ENCODE data around the gene CFAP52.
"Not testable (repeated sequence)": the region's sequence is repeated elsewhere in the genome, so short reads cannot be mapped to it uniquely, and the experiment has no call there.

Gene CFAP52

GRCh38 chr17:9644910-9645751 lies 68.7 kb downstream of the CFAP52 start, which contains the start of gene USP43:
TSS of gene USP43 (plus strand) at chr17:9645517. CDS start at chr17:9645633, 116 bp downstream.
- in situ Hi-C loops (cut with HindIII; ENCODE audit: low sequenced_read_pairs) = no loop called here

DNA sequence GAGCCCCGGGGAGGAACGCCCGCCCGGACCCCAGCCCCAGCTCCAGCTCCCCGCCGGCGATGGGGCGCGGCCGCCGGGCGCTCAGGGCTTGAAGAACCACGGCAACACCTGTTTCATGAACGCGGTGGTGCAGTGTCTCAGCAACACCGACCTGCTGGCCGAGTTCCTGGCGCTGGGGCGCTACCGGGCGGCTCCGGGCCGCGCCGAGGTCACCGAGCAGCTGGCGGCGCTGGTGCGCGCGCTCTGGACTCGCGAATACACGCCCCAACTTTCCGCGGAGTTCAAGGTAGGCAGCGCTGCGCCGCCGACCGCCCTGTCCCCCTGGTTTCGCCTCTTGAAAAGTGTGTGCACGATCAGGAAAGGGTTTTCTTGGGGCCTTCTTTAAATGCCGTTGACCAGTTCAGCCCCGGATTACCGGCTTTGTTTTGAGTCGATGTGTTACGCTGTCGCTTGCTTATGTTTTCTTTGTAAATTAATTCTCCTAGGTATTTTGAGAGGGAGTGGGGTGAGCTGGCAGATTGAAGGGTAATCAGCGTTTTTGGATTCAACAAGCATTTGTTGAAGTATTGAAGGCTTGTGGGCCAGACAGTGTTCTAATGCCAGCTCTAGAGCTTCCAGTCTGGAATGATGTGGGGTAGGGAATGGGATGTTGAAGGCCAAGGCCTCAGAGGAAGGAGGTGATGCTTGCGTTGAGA lies 69.6 kb downstream of the CFAP52 start:
- in situ Hi-C loops (cut with HindIII; ENCODE audit: low sequenced_read_pairs) = no loop called here

DNA sequence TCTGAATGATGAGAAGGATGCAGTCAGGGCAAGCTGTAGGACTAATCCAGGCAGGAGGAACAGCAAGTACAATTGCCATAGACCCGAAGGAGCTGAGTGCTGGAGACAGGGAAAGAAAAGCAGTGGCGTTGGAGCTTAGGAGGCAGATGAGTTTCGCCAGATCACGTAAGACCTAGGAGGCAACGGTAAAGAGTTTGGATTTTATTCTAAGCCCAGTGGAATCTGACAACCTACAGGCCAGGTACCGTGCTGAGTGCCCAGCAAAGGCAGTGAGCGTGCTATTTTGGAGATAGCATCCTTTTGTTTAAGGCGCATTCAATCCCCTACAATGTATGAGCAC lies 70.1 kb downstream of the CFAP52 start:
- in situ Hi-C loops (cut with HindIII; ENCODE audit: low sequenced_read_pairs) = no loop called here

- in situ Hi-C loops (cut with HindIII; ENCODE audit: low sequenced_read_pairs) = no loop called here
Observed at GRCh38 chr17:9647014-9647413, 70.6 kb downstream of the CFAP52 start.

GRCh38 chr17:9648521-9649110 lies 72.2 kb downstream of the CFAP52 start:
- in situ Hi-C loops (cut with HindIII; ENCODE audit: low sequenced_read_pairs) = no loop called here

- in situ Hi-C loops (cut with HindIII; ENCODE audit: low sequenced_read_pairs) = no loop called here
Observed at GRCh38 chr17:9658593-9659211, 82.3 kb downstream of the CFAP52 start.

DNA sequence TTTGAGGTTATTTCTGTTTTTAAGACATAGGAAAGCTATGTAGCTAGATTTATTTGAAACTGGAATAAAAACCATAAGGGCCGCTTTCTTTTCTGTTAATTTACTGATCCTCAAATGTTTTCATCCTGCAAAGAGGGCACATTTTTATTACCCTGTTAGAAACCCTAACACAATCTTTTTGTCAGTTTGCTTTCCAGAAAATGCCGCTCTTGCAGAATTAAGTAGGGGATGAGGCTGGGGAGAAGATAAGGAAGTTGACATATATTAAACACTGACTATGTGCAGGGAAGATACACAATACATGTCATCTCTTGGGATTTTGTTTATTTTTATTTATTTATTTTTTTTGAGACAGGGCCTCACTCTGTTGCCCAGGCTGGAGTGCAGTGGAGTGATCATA lies 84.6 kb downstream of the CFAP52 start:
- in situ Hi-C loops (cut with HindIII; ENCODE audit: low sequenced_read_pairs) = no loop called here

DNA sequence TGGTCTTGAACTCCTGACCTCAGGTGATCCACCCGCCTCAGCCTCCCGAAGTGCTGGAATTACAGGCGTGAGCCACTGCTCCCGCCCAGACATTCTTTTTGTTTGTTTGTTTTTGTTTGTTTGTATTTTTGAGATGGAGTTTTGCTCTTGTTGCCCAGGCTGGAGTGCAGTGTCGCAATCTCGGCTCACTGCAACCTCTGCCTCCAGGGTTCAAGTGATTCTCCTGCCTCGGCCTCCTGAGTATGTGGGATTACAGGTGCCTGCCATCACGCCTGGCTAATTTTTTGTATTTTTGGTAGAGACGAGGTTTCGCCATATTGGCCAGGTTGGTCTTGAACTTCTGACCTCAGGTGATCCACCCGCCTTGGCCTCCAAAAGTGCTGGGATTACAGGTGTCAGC lies 87.1 kb downstream of the CFAP52 start:
- in situ Hi-C loops (cut with HindIII; ENCODE audit: low sequenced_read_pairs) = not testable (repeated sequence)

GRCh38 chr17:9666461-9667050 lies 90.1 kb downstream of the CFAP52 start:
- in situ Hi-C loops (cut with HindIII; ENCODE audit: low sequenced_read_pairs) = no loop called here

DNA sequence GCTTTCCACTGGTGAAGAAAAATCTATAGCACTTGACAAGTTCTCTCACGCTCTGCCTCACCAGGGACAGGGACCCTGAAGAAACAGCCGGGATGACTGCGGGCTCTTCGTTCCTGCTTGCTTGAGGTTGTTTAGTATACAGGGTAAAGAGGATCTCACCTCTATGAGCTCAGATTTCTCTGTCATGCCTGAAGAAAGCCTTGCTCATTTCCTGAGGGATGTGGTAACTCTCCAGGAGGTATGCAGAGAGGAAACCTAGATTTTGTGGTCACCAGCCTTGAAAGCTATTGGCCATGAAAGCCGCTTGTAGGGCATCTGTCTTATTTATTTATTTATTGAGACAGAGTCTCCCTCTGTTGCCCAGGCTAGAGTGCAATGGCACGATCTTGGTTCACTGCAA lies 92.1 kb downstream of the CFAP52 start:
- in situ Hi-C loops (cut with HindIII; ENCODE audit: low sequenced_read_pairs) = no loop called here

GRCh38 chr17:9669551-9670008 lies 93.1 kb downstream of the CFAP52 start:
- in situ Hi-C loops (cut with HindIII; ENCODE audit: low sequenced_read_pairs) = no loop called here

DNA sequence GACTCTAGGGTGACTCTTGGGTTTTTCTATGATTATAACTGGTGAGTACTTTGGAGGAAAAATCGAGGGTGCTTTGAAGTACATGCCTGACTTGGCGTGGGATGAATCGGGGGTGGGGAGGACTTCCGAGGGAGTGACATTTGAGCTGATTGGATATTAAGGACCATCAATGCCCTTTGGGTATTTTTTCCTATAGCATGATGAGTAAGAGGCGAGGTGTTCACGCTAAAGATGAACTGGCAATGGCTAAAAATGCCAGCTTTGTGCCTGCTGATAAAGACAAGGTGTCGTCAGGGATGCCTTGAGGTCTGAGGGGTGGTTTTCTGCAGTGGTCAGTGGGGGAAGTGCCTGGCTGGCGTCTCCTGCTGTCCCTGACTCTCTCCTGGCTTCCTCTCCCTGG lies 94.2 kb downstream of the CFAP52 start:
- in situ Hi-C loops (cut with HindIII; ENCODE audit: low sequenced_read_pairs) = no loop called here

DNA sequence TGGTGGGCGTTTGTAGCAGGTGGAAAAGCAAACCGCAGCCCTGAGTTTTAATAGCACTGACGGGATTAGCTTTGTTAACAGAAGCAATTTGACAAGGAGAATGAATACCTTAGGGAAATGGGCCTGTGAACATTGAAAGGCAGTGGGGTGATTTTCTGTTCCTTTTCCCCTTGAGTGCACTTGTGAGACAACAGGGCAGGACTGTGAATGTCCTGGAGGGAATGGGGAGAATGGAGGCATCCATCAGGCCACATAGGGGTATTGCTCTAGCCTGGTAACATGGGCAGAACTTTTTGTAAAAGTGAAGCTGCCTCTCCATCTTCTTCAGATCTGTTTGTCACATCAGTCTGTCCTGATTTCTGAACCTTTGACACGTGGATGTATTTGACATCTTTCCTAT lies 95.1 kb downstream of the CFAP52 start:
- in situ Hi-C loops (cut with HindIII; ENCODE audit: low sequenced_read_pairs) = no loop called here

- in situ Hi-C loops (cut with HindIII; ENCODE audit: low sequenced_read_pairs) = no loop called here
Observed at GRCh38 chr17:9672266-9672665, 95.8 kb downstream of the CFAP52 start.

DNA sequence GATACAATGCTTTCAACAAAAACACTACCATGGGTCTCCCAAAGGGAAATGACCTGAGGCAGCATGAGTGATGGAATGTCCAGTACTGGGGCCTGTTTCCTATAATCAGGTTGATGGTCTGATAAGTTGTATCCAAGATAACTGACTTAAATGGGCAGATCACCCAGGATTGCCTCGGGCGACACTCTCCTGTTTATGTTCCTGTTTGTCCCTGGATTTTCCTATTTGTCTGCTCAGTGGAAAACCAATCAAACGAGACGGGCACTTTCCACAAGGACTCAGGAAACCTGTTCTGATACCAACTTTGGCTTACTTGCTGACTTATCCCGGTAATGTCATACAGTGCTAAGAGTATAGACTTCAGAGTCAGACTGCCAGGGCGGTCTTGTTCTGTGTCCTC lies 96.2 kb downstream of the CFAP52 start:
- in situ Hi-C loops (cut with HindIII; ENCODE audit: low sequenced_read_pairs) = no loop called here

- in situ Hi-C loops (cut with HindIII; ENCODE audit: low sequenced_read_pairs) = no loop called here
Observed at GRCh38 chr17:9676084-9676483, 99.6 kb downstream of the CFAP52 start.

GRCh38 chr17:9676820-9677310 lies 100.4 kb downstream of the CFAP52 start:
- in situ Hi-C loops (cut with HindIII; ENCODE audit: low sequenced_read_pairs) = no loop called here

DNA sequence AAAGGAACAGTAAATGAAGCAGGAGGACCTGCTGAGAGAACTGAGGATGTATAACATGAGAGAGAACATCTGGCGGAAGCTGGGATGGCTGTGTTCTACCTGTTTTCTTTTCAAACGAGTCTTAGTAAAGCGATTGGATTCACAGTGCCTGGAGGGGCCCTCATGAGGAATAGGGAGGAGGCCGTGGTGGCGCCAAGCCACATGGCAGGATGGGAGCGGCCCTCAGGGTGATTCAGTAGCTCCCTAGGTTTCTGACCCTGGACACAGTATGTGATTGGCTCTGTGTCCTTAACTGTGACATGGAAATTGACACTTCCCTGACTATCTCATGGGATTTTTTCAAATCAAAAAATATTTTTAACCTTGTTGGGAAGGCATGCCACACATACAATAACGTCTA lies 101.0 kb downstream of the CFAP52 start:
- in situ Hi-C loops (cut with HindIII; ENCODE audit: low sequenced_read_pairs) = no loop called here

DNA sequence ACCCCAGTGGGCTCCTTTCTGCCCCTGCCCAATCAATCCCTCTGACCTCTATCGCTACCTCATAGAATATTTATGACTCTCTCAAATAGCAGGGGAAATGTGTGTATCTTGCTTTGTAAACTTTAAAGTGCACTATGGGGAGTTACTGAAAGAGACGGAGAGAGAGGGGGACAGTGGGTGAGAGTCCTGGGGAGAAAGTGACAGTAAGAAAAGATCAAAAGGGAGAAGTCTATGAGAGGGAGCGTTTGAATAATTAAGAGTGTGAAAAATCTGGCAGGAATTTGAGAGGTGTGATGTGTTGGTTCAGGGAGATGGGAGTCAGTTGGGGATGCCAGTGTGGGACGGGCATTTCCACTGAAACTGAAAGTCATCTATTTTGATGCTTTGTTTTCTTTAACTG lies 101.5 kb downstream of the CFAP52 start:
- in situ Hi-C loops (cut with HindIII; ENCODE audit: low sequenced_read_pairs) = no loop called here

DNA sequence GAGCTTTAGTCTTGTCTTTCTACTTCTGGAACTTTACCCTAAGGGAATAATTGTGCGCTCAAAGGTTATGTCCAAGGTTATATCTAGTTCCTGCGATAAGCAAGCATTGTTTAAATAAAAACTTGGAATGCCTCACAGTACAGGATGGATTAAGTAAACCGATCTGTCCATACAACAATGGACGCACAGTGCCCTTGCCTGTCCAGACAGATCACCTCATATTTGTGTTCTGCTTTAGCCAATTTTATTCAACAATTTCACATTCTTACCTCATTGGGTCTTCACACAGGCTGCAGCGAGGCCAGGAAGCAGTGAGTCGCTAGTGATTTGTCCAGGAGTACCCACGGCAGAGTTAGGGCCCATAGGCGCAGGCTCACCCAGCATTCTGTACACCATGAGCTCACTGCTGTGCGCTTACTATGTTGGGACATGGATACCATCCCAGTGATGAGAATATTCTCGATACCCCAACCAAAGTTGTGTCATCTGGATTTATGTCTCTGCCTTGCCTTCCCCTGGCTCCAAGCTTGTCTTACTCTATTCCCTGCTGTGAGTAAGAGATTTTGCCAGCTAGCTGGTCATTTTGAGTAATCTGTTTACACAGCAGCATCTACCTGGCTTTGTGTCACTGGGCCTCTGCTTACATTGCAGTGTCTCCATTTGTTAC lies 108.6 kb downstream of the CFAP52 start:
- in situ Hi-C loops (cut with HindIII; ENCODE audit: low sequenced_read_pairs) = no loop called here
